GM21619 (cell line): ENCODE results near the gene CEBPE.

ENCODE experiments used
- ATAC-seq: cut with Tn5 transposase; IDR thresholded peaks from one replicate; pipeline ENCODE4 v1.9.1; 2021; ENCODE audit not compliant: unreplicated experiment

Gene CEBPE

DNA sequence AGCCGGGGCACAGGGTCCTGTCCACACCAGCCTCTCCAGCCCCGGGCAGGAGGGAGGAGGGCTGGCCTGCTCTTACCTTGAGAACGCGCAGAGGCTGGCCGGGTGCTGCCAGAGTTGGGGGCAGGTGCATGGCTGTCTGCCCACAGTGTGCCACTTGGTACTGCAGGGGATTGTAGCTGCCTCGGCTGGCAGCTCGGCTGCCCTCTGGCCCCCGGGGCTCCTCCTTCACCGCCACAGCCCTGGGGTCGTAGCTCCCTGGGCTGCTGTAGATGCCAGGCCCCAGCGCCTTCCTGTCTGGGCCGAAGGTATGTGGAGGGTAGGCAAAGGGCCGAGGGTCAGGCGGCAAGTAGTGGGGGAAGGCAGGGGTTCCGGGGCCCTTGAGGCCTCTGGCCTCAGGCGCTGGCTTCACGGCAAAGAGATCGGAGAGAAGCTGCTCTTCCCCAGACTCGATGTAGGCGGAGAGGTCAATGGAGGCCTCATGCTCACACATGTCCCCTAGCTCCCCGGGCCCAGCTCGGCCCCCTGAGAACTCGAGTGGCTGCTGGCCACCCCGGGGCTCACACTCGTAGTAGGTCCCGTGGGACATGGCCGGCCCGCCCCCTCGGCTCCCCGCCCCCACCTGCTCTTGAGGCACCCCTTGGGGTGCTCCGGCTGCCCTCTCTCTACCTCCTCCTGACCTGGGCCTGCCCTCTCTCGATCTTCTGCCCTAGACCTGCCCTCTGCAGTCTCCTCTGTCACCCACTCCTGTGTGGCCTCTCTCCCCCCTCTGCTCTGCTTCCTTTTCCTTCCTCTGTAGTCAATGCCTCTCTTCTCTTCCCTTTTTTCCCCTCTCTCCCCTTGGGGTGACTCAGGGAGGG is at the start of gene CEBPE:
CEBPE (minus strand) TSS at position 750 of the 857 bp plus-strand sequence; CDS start at position 586, 164 bp downstream.
- ATAC-seq, result no peak

DNA sequence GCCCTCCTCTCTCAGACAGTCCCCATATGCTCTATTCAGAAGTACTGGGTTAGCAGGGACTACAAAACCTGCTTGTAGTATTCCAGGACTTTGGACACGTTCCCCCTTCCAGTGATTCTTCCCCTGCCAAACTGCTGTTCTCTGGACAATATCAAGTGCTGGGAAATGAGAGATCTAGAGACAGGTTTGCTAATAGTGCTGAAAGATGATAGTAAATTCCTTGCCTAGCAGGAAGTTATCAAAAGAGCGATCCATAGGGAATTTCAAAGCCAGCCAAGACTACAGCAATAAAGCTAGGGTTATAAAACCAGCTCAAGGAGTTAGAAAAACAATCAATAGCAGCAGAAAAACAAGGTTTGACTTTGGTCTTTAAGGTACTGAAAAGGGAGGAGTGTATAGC is 49.2 kb upstream of the CEBPE start:
- no peak for ATAC-seq

GRCh38 chr14:23167116-23167847 is 48.2 kb upstream of the CEBPE start:
- ATAC-seq, result no peak

DNA sequence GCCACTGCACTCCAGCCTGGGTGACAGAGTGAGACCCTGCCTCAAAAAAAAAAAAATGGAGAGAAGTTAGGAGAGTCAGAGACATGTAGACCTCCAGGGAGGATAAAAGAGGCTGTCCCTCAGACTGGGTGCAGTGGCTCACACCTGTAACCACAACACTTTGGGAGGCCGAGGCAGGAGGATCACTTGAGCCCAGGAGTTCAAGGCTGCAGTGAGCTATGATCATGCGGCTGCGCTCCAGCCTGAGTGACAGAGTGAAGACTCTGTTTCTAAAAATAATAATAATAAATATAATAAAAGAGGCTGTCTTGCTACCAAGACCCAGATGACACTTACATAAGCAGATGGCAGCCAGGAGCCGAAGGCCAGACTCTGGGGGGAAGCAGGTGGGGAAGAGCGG is 45.9 kb upstream of the CEBPE start:
- no peak for ATAC-seq

GRCh38 chr14:23164250-23164649 is 45.2 kb upstream of the CEBPE start:
- no peak for ATAC-seq

DNA sequence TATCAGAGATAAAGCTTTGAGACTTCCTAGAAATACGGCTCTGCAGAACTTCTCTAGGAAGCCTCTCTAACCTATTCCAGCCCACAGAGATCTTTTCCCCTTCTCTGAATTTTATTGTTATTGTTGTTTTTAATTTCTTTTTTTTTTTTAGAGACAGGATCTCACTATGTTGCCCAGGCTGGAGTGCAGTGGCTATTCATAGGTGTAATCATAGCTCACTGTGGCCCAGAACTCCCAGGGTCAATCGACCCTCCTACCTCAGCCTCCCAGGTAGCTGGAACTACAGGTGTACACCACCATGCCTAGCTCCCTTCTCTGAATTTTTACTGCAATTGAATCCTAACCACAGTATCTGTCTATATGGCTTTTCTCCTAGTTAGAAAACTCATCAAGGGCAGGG is 44.8 kb upstream of the CEBPE start:
- no peak for ATAC-seq

GRCh38 chr14:23162800-23163199 is 43.7 kb upstream of the CEBPE start:
- ATAC-seq, result no peak

DNA sequence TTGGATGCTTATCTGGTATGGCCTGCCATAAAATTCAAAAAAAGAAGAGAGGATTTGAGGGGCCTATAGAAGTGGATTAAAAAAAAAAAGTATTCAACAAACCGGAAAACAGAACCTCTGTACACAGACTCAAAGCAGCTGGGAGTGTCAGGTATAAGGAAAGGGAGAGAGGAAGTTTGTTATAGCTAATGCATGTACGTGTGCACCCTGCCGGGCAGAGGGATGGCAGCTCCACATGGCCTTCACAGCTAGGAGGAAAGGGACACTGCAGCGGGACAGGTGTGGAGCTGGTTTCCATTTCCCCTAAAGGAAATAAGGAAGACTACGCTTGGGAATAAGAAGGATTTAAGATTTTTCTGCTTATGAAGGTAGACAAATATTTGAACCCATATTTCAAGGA is 43.0 kb upstream of the CEBPE start:
- no peak for ATAC-seq

DNA sequence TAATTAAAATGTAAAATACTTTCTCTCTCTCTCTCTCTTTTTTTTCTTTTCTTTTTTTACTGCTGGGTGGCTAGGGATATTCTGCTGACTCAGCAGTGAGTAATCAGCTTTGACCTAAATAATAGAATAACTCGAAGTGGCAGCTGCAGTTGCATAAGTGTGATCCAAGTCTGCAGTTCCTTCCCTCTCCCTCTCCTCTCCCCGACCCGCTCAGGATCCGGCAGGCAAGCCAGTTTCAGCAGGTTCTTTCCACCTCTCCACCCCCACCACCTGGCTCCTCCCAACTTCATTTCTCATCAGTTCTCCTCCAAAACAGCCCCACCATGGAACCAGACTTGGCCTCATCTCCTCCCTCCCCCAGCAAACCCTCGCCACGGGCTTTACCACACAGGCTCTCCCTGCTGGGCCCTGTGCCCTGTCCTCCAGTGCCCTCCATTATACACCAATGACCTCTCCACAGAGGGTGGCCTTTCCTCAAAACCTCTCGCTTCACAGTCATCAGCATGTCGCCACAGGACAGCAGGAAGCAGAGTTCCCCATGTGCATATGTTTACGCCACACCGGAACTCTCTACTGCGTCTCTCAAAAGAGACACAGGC is 42.0 kb upstream of the CEBPE start:
- no peak for ATAC-seq

DNA sequence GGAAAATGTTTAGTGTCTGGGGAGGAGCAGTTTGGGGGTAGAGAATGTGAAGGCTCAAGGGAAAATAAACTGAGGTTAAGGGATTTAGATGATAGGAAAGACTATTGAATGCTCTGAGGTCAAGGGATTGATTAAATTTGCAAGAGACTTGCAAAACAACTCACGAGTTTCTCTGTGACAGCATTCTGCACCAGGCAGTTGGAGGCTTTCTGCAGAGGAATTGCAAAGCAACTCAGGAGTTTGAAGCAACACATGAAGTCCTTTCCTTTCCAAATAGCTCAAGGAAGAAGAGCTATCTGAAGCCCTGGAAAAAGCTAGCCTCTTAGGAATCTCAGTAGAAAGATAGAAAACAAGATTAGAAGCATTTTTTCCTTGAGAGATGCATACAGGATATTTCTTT is 40.5 kb upstream of the CEBPE start:
- ATAC-seq, result no peak

GRCh38 chr14:23158779-23159178 is 39.7 kb upstream of the CEBPE start:
- ATAC-seq, result no peak

DNA sequence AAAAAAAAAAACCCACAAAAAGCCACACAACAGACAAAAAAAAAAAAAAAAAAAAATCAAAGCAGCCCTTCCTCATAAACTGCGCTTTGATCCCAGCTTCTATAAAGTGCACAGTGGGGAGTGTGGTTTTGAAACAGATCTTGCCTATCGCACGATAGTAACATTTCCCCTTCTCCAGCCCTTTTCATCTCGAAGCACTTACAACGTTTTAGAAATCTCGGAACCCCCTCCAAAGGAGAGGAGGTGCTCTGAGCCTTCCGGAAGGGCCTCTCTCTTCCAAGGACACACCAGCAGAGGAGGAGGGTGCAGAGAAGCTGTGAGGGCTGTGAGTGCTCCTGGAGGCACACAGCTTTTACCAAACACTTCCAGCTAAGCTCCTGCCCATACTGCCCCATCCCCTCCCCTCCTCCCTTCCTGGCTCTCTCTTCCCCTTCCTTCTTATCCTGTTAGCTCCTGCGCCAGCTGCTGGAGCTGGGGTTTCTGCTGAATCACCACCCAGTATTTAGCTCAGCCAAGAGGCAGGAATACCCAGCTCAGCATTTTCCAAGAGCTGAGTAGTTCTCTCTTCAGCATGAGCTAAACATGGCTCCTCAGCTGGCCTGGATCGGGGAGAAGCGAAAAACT is 36.0 kb upstream of the CEBPE start:
- ATAC-seq, result no peak

GRCh38 chr14:23153851-23154796 is 35.1 kb upstream of the CEBPE start:
- ATAC-seq, result no peak

- no peak for ATAC-seq
These were observed 32.3 kb upstream of the CEBPE start for GRCh38 chr14:23151342-23151741.

DNA sequence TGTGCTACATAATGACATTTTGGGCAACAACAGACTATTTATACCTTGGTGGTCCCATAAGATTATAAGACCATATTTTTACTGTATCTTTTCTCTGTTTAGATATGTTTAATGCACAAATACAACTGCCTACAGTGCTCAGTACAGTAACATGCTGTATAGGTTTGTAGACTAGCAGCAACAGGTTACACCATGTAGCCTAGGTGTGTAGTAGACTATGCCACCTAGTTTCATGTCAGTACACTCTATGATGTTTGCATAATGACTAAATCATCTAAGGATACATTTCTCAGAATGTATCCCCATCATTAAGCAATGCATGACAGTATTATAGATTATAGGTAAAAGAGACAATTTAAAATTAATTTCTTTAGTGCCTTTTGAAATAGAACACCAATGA is 30.7 kb upstream of the CEBPE start:
- no peak for ATAC-seq

GRCh38 chr14:23148591-23149249 is 29.7 kb upstream of the CEBPE start:
- no peak for ATAC-seq

DNA sequence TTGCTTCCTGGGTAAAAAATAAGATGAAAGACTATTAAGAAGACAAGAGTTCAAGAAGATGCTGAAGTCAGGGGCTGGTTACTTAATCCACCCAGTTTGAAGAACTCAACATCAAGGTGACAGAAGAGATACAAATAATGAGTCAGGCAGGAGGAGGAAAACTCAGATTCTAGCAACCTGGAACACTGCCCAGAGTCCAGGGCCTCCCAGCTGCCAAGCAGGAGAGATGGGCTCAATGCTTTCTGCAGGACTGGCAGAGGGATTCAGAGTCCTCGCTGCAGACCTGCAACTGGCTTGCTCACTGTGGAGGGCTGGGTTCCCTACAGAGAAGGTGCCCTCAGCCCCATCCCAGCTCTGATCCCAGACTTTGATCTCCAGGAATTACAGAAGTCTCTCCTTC is 28.6 kb upstream of the CEBPE start:
- ATAC-seq, result no peak

DNA sequence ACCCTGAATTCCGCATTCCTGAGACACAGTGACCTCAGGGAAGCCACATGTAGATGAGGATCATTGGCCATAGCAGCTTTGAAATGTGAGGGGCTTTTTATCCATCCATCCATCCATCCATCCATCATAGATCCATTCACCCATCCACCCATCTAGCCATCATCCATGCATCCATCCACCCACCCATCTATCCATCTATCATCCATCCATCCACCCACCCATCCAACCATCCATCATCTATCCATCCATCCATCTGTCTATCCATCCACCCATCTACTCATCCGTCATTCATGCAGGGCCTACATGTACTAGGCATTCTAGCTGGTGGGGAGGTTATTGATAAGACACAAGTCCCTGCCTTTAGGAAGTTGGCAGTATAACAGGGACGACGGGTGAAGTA is 27.9 kb upstream of the CEBPE start:
- no peak for ATAC-seq

GRCh38 chr14:23146351-23146910 is 27.4 kb upstream of the CEBPE start:
- no peak for ATAC-seq
